PC-3 (cell line): Measurements from ENCODE around the gene INF2. TPM values are rescaled to one million over a fixed set of nuclear protein-coding genes. Genes with fewer than 3 reads are reported as not detected.

Source experiments
- ATAC-seq: fragments of 200-7000 bp; cut with Tn5 transposase; 2 replicates; pipeline ENCODE4 v1.9.1; 2020; ENCODE audit warnings: mild to moderate bottlenecking, moderate library complexity
- BruUV-seq: library from RNA; stranded (reverse); fragments of 400-500 nt; replicated peaks from 2 replicates; lab custom pipeline; 2021; lab: Mats Ljungman, UMichigan
- CTCF ChIA-PET: fragments of 300-600 bp; sonication (Branson Sonifier 250); formaldehyde crosslinking; loops from one replicate; lab custom pipeline; 2022; ENCODE audit warnings: antibody characterized with exemption; lab: Charles Lee
- POLR2A ChIA-PET: fragments of 300-600 bp; sonication (Branson Sonifier 250); formaldehyde crosslinking; loops from one replicate; lab custom pipeline; 2022; ENCODE audit warnings: antibody characterized with exemption; ENCODE audit not compliant: unreplicated experiment; lab: Charles Lee
- DNase-seq: peaks from one replicate; pipeline ENCODE4 v3.0.0-alpha.2; 2015
- H2AFZ ChIP-seq: fragments of 300-600 bp; sonication (generic); 2 replicates; pipeline ENCODE4 v1.6.0; 2016; ENCODE audit warnings: antibody characterized with exemption, low read length
- H3F3A ChIP-seq: fragments of 300-600 bp; sonication (generic); one replicate; pipeline ENCODE4 v1.6.0; 2017; ENCODE audit warnings: antibody characterized with exemption, low read length, control low read depth, mild to moderate bottlenecking; ENCODE audit not compliant: unreplicated experiment
- H3K27ac ChIP-seq: fragments of 300-600 bp; sonication (generic); 2 replicates; pipeline ENCODE4 v1.5.1; 2016; ENCODE audit warnings: mild to moderate bottlenecking, low read length
- H3K27me3 ChIP-seq: fragments of 300-600 bp; sonication (generic); 2 replicates; pipeline ENCODE4 v1.6.1; 2016; ENCODE audit warnings: low read length, mixed read lengths
- H3K36me3 ChIP-seq: fragments of 300-600 bp; sonication (generic); 2 replicates; pipeline ENCODE4 v1.6.1; 2016; ENCODE audit warnings: low read depth, mixed run types, low read length, mixed read lengths
- H3K4me1 ChIP-seq: fragments of 300-600 bp; sonication (generic); 2 replicates; pipeline ENCODE4 v1.5.1; 2016; ENCODE audit warnings: low read length; ENCODE audit not compliant: insufficient read depth
- H3K4me2 ChIP-seq: fragments of 300-600 bp; sonication (generic); 2 replicates; pipeline ENCODE4 v1.6.0; 2016; ENCODE audit warnings: low read length
- H3K4me3 ChIP-seq: fragments of 300-600 bp; sonication (generic); 2 replicates; pipeline ENCODE4 v1.5.1; 2016; ENCODE audit warnings: mild to moderate bottlenecking, low read length, mixed read lengths
- H3K79me2 ChIP-seq: fragments of 300-600 bp; sonication (generic); 2 replicates; pipeline ENCODE4 v1.6.1; 2017; ENCODE audit warnings: low read length, mixed read lengths
- H3K9ac ChIP-seq: fragments of 300-600 bp; sonication (generic); 2 replicates; pipeline ENCODE4 v1.6.0; 2016; ENCODE audit warnings: mild to moderate bottlenecking, low read length
- H3K9me2 ChIP-seq: fragments of 300-600 bp; sonication (generic); replicated peaks from 2 replicates; pipeline ENCODE4 v1.6.1; 2016; ENCODE audit warnings: mixed run types, low read length, mixed read lengths
- H3K9me3 ChIP-seq: fragments of 300-600 bp; sonication (generic); 2 replicates; pipeline ENCODE4 v1.6.1; 2016; ENCODE audit warnings: low read length, mixed read lengths
- H4K20me1 ChIP-seq: fragments of 300-600 bp; sonication (generic); 2 replicates; pipeline ENCODE4 v1.6.1; 2016; ENCODE audit warnings: low read length, mixed read lengths
- CTCF ChIP-seq: fragments of 300-600 bp; sonication (generic); conservative IDR thresholded peaks from 2 replicates; pipeline ENCODE4 v1.5.1; 2017; ENCODE audit warnings: antibody characterized with exemption, low read depth, mild to moderate bottlenecking, low read length
- EZH2 ChIP-seq: fragments of 300-600 bp; sonication (generic); IDR thresholded peaks from one replicate; pipeline ENCODE4 v1.6.1; 2017; ENCODE audit warnings: antibody characterized with exemption, mild to moderate bottlenecking, low read length; ENCODE audit not compliant: unreplicated experiment
- EZH2phosphoT487 ChIP-seq: fragments of 300-600 bp; sonication (generic); IDR thresholded peaks from 2 replicates; pipeline ENCODE4 v1.6.1; 2018; ENCODE audit warnings: mild to moderate bottlenecking, antibody characterized with exemption, low read length, borderline replicate concordance
- intact Hi-C: fragments of 100-400 bp; cut with micrococcal nuclease; formaldehyde crosslinking; loops from 2 replicates; pipeline ENCODE4 v1.9.0; 2023
- total RNA-seq: library from RNA; depleted of rRNA; stranded (reverse); fragments of >200 nt; gene quantifications from 2 replicates; pipeline ENCODE4 v1.2.3, GENCODE V29; 2014

Gene INF2
- total RNA-seq, 1 experiment from 2014 or later: 132 TPM

GRCh38 chr14:104686624-104687517 is 2.5 kb upstream of the INF2 start:
- Histone ChIP-seq H3K4me1 (peaks cover 56% of the 10 kb centered on the region), H3K36me3 (peaks cover 6% of the 10 kb centered on the region; the same call in 1 of the 2 replicates), H3K4me3 (peak overlapping the region; percentile 76), H3F3A (no peaks in the 10 kb centered on the region), H3K27me3 (no peaks in the 10 kb centered on the region), H3K9me2 (no peaks in the 10 kb centered on the region), H4K20me1 (peaks cover 18% of the 10 kb centered on the region), H2AFZ (no peak overlapping the region), H3K9ac (no peak overlapping the region), H3K9me3 (no peaks in the 10 kb centered on the region), H3K79me2 (peaks cover 24% of the 10 kb centered on the region), H3K4me2 (peak overlapping the region; percentile 91), H3K27ac (peak overlapping the region; percentile 80)
- TF ChIP-seq CTCF (peak; percentile 17; the same call in 1 of the 2 replicates), EZH2 (no peak)
- BruUV-seq: no TSS peak
- intact Hi-C loops: no loop called here
- POLR2A ChIA-PET: no interaction called here
- ATAC-seq: no peak
- no peak for DNase-seq
- CTCF ChIA-PET: no interaction called here

GRCh38 chr14:104687601-104688504 is 1.6 kb upstream of the INF2 start:
- DNase-seq (peak; percentile 92), ATAC-seq (peak; percentile 74)
- H3K27ac ChIP-seq: peak overlapping the region; percentile 80
- H3K9me3 ChIP-seq: no peaks in the 10 kb centered on the region
- H3K4me1 ChIP-seq: peaks cover 48% of the 10 kb centered on the region
- TF ChIP-seq EZH2phosphoT487 (peak; percentile 97), CTCF (no peak), EZH2 (no peak)
- H3F3A ChIP-seq: no peaks in the 10 kb centered on the region
- H3K4me2 ChIP-seq: peak overlapping the region; percentile 91
- H3K27me3 ChIP-seq: no peaks in the 10 kb centered on the region
- POLR2A ChIA-PET: interaction anchor here (0.5 to 0.6 kb wide), 2 partner anchors 10 to 19 kb away, joined by 3 to 4 read pairs; no protein-coding TSS in a partner anchor
- peaks cover 7% of the 10 kb centered on the region; the same call in 1 of the 2 replicates for H3K36me3 ChIP-seq
- intact Hi-C loops: loop anchor here (2.0 kb wide), 1 partner anchor 37 kb away; no protein-coding TSS in a partner anchor
- H3K79me2 ChIP-seq: peaks cover 34% of the 10 kb centered on the region
- CTCF ChIA-PET: no interaction called here
- H3K9me2 ChIP-seq: no peaks in the 10 kb centered on the region
- no peak overlapping the region for H2AFZ ChIP-seq
- H4K20me1 ChIP-seq: peaks cover 28% of the 10 kb centered on the region
- peak overlapping the region; percentile 76 for H3K4me3 ChIP-seq
- H3K9ac ChIP-seq: peak overlapping the region; percentile 52
- no TSS peak for BruUV-seq
